Measurements from ENCODE around the gene NAV2. TPM values are rescaled to one million over a fixed set of nuclear protein-coding genes. Genes with fewer than 3 reads are reported as not detected.
A peak's percentile ranks its signal among the peaks of the same experiment; 100 is the strongest.

The NAV2 gene
- total RNA-seq, 4 donors from 2014 or later = 19.2 to 34.7 (median 25.8) TPM

DNA sequence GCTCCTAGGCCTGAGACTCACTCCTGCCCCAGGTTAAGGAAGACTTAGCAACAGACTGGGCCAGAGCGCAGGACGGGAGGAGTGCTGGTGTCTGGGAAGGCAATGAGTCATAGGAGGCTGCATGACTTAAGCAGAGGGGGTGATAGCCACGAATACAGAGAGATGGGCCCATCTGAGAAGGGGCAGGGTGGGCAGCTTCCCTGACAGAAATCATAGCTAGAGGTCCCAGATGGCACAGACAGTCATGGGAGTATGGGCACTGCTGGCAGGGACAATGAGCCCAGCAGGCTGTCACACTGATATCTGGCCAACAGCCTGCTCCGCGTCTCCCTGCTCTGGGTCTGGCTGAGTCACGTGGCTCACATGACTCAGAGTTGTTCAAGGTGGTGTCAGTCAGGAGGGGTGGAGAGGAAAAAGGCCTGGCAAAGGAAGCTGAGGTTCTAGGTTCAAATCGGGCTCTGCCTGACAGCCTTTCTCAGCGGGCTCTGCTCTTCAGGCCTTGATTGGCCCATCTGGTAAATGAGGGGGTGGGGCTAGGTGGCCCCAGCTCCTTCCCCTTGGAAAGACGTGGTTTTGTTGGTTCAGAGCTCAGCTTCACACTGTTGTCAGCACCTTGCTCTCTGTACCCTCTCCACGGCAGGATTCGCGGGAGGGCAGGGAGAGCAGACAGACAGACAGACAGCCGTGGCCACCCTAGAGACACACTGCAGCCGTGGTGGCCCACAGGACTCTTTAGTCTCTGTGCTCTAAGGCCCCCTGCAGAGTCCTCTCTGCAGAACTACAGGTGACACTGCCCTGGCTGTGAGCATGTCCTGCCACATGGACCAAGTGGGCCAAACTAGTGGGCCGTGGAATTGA lies 399.9 kb downstream of the NAV2 start:
- TF ChIP-seq, protein P1, sequence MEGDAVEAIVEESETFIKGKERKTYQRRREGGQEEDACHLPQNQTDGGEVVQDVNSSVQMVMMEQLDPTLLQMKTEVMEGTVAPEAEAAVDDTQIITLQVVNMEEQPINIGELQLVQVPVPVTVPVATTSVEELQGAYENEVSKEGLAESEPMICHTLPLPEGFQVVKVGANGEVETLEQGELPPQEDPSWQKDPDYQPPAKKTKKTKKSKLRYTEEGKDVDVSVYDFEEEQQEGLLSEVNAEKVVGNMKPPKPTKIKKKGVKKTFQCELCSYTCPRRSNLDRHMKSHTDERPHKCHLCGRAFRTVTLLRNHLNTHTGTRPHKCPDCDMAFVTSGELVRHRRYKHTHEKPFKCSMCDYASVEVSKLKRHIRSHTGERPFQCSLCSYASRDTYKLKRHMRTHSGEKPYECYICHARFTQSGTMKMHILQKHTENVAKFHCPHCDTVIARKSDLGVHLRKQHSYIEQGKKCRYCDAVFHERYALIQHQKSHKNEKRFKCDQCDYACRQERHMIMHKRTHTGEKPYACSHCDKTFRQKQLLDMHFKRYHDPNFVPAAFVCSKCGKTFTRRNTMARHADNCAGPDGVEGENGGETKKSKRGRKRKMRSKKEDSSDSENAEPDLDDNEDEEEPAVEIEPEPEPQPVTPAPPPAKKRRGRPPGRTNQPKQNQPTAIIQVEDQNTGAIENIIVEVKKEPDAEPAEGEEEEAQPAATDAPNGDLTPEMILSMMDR (IDR thresholded peaks at IDR 0.05) = no peak
- TF ChIP-seq EP300 (IDR thresholded peaks at IDR 0.05) = peak in 1 of 2 donors; percentile 29
- Histone ChIP-seq H3K9me3 (no peaks in the 10 kb centered on the region), H3K27ac (peak overlapping the region in 2 of 4 donors; percentile 68 to 70), H3K36me3 (peaks cover 0 to 79% (median 0%) of the 10 kb centered on the region in 3 donors), H3K27me3 (no peaks in the 10 kb centered on the region), H3K4me3 (no peak overlapping the region), H3K4me1 (peaks cover 0 to 22% (median 5%) of the 10 kb centered on the region in 4 donors)
- 58 to 72% methylated on average over 13 to 14 of the region's 15 CpGs for WGBS, 2 donors
- DNase-seq (ENCODE audit: low spot score in 2 of 2) = peak in 1 of 2 donors; percentile 38

- peaks cover 0 to 22% (median 5%) of the 10 kb centered on the region in 4 donors for H3K4me1 ChIP-seq
- no peaks in the 10 kb centered on the region for H3K9me3 ChIP-seq
- no peaks in the 10 kb centered on the region for H3K27me3 ChIP-seq
- no peak for DNase-seq (ENCODE audit: low spot score in 2 of 2)
- H3K36me3 ChIP-seq = peaks cover 0 to 79% (median 0%) of the 10 kb centered on the region in 3 donors
- H3K4me3 ChIP-seq = no peak overlapping the region
- TF ChIP-seq EP300 (IDR thresholded peaks at IDR 0.05) (no peak), POLR2A (IDR thresholded peaks at IDR 0.05) (no peak)
- TF ChIP-seq, protein P1 (IDR thresholded peaks at IDR 0.05) = no peak
- H3K27ac ChIP-seq = peak overlapping the region in 2 of 4 donors; percentile 68 to 70
- 76 to 80% methylated on average over 5 of the region's 5 CpGs for WGBS, 2 donors
Measured at GRCh38 chr11:20113149-20113438, 400.5 kb downstream of the NAV2 start.

DNA sequence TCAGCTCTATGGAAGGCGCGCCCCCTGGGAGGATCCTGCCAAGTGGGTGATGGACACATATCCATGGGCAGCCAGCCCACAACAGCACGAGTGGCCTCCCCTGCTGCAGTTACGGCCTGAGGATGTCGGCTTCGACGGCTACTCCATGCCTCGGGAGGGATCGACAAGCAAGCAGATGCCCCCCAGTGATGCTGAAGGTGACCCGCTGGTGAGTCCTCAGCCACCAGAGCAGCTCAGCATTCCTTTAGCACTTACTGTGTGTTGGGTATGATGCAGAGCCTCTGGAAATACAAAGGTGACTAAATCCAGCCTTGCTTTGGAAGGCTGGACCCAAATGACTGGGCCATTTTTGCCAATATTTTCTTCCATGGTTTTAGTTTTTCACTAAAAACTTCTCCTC lies 402.0 kb downstream of the NAV2 start:
- peaks cover 0 to 22% (median 5%) of the 10 kb centered on the region in 4 donors for H3K4me1 ChIP-seq
- H3K27me3 ChIP-seq = no peaks in the 10 kb centered on the region
- H3K4me3 ChIP-seq = no peak overlapping the region
- 93 to 95% methylated on average over 9 to 10 of the region's 10 CpGs for WGBS, 2 donors
- TF ChIP-seq, protein P1 (IDR thresholded peaks at IDR 0.05) = no peak
- no peaks in the 10 kb centered on the region for H3K9me3 ChIP-seq
- H3K36me3 ChIP-seq = peaks cover 0 to 79% (median 3%) of the 10 kb centered on the region in 3 donors
- DNase-seq (ENCODE audit: low spot score in 2 of 2) = no peak
- H3K27ac ChIP-seq = no peak overlapping the region

DNA sequence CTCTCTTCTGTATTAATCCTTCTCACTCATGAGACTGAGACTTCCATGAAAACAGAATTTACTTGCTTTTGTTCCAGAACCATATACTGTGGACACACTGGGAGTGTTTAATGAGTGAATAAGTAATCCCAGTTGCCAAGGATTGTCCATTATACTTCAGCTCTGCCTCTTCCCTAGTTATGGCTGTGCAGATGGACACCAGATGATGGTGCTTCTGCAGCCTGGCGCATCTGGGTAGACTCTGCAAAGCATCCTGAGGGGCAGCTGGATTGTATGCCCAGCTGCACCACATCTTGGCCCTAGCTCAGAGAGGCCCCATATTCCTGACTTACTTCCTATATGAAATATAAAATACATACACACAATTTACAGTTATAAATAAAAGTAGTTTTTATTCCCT lies 404.2 kb downstream of the NAV2 start:
- WGBS, 2 donors = 0 to 25% methylated on average over 1 of the region's 1 CpG
- DNase-seq (ENCODE audit: low spot score in 2 of 2) = no peak
- peaks cover 0 to 11% (median 4%) of the 10 kb centered on the region in 4 donors for H3K4me1 ChIP-seq
- H3K4me3 ChIP-seq = no peak overlapping the region
- peaks cover 0 to 71% (median 3%) of the 10 kb centered on the region in 3 donors for H3K36me3 ChIP-seq
- no peaks in the 10 kb centered on the region for H3K9me3 ChIP-seq
- H3K27ac ChIP-seq = no peak overlapping the region
- H3K27me3 ChIP-seq = no peaks in the 10 kb centered on the region
- TF ChIP-seq EP300 (IDR thresholded peaks at IDR 0.05) = no peak
- TF ChIP-seq, protein P1 (IDR thresholded peaks at IDR 0.05) = no peak
- TF ChIP-seq POLR2A (IDR thresholded peaks at IDR 0.05) = no peak

DNA sequence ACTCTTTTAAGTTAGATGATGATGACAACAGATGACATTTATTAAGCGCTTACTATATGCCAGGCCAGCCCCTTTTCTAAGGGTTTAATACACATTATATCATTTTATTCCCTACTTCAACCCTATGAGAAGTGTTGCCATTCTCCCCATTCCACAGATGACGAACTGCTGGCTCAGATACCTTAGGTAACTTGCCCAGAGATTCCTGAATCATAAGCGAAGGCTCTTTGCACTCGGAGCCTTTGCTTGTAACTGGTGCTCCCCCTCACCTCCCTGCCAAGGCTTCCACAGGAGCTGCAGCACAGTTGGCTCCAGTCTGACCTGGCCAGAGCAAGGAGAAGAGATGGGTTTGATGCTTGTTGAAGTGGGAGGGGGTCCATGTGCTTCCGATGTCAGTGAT lies 404.7 kb downstream of the NAV2 start:
- no peak overlapping the region for H3K4me3 ChIP-seq
- no peak for DNase-seq (ENCODE audit: low spot score in 2 of 2)
- peaks cover 0 to 71% (median 3%) of the 10 kb centered on the region in 3 donors for H3K36me3 ChIP-seq
- WGBS, 2 donors = 89 to 92% methylated on average over 5 of the region's 5 CpGs
- no peaks in the 10 kb centered on the region for H3K9me3 ChIP-seq
- peaks cover 0 to 6% (median 2%) of the 10 kb centered on the region in 4 donors for H3K4me1 ChIP-seq
- no peaks in the 10 kb centered on the region for H3K27me3 ChIP-seq
- TF ChIP-seq POLR2A (IDR thresholded peaks at IDR 0.05) = no peak
- TF ChIP-seq, protein P1 (IDR thresholded peaks at IDR 0.05) = no peak
- no peak overlapping the region for H3K27ac ChIP-seq
